Subcutaneous adipose tissue (tissue), 4 donors: ENCODE data around the gene HHIPL1. TPM values are rescaled to one million over a fixed set of nuclear protein-coding genes. Genes with fewer than 3 reads are reported as not detected.

Experiments
- CTCF ChIP-seq: fragments of 450-650 bp; IDR thresholded peaks from one replicate; pipeline ENCODE4 v1.5.1; 2016; ENCODE audit warnings: low read depth, mild to moderate bottlenecking, control low read depth, antibody characterized with exemption, moderate library complexity
- total RNA-seq, 4 donors: library from RNA; depleted of rRNA; stranded (reverse); fragments of >200 nt; gene quantifications; one replicate each; pipeline ENCODE4 v1.1.0, GENCODE V29; 2016

HHIPL1 gene
- total RNA-seq, 4 donors from 2014 or later = 1.3 to 4.8 (median 2.2) TPM

- no peak for TF ChIP-seq CTCF
Measured at GRCh38 chr14:99630202-99630601, 14.7 kb upstream of the HHIPL1 start.

GRCh38 chr14:99632410-99633035 is 12.4 kb upstream of the HHIPL1 start:
- TF ChIP-seq CTCF = no peak

- no peak for TF ChIP-seq CTCF
Measured at GRCh38 chr14:99633141-99633540, 11.8 kb upstream of the HHIPL1 start.

DNA sequence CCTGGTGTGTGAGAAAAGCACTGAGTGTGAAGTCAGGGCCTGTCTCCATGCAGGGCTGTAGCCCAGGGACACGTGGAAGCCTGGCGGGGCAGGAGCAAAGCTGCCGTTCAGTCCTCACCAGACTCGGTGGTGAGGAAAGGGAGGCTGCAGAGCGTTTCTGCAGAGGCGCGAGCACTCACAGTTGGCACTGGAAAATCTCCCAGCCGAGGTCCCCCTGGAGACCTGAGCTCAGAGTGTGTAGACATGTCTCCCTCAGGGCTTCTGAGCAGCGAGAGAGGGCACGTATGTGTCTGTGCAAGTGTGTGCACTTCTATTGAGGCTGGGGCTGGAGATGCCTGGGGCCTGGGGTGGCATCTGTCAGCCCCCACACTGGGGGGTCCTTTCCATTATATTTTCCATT is 11.0 kb upstream of the HHIPL1 start:
- no peak for TF ChIP-seq CTCF

- TF ChIP-seq CTCF = no peak
Measured at GRCh38 chr14:99634443-99634842, 10.5 kb upstream of the HHIPL1 start.

- TF ChIP-seq CTCF = no peak
Measured at GRCh38 chr14:99635116-99635515, 9.8 kb upstream of the HHIPL1 start.

DNA sequence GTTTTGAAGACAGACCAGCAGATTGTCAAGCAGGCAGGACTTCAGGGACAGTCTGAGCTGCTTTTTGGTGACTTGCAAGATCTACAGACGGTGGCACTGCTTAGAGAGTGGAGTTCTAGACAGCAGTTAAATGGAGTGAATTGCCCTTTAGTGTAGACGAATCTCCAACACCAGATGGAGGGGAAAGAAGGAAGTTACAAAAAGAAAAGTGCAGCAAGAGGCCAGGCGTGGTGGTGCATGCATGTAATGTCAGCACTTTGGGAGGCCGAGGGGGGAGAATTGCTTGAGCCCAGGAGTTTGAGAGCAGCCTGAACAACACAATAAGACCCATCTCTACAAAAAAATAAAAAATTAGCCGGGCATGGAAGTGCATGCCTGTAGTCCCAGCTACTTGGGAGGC is 8.4 kb upstream of the HHIPL1 start:
- TF ChIP-seq CTCF = no peak
